Hepatocyte (in vitro differentiated cells): Measurements from ENCODE around the gene SERPINE1. TPM values are rescaled to one million over a fixed set of nuclear protein-coding genes. Genes with fewer than 3 reads are reported as not detected.

ENCODE experiments used
- DNase-seq: peaks from one replicate; pipeline ENCODE4 v3.0.0-alpha.2; 2016; ENCODE audit warnings: low spot score
- H2AFZ ChIP-seq: fragments of 200-600 bp; sonication (generic); 2 replicates; pipeline ENCODE4 v1.6.0; 2016; ENCODE audit warnings: antibody characterized with exemption, mild to moderate bottlenecking
- H3K27ac ChIP-seq: fragments of 200-600 bp; sonication (generic); 2 replicates; pipeline ENCODE4 v1.5.1; 2016; ENCODE audit warnings: mild to moderate bottlenecking
- H3K27me3 ChIP-seq: fragments of 200-600 bp; sonication (generic); 2 replicates; pipeline ENCODE4 v1.6.1; 2016
- H3K36me3 ChIP-seq: fragments of 200-600 bp; sonication (generic); replicated peaks from 2 replicates; pipeline ENCODE4 v1.5.1; 2016; ENCODE audit warnings: low read depth; ENCODE audit not compliant: insufficient read depth
- H3K4me1 ChIP-seq: fragments of 200-600 bp; sonication (generic); 2 replicates; pipeline ENCODE4 v1.5.1; 2016; ENCODE audit warnings: mild to moderate bottlenecking, moderate library complexity; ENCODE audit not compliant: insufficient read depth
- H3K4me2 ChIP-seq: fragments of 200-600 bp; sonication (generic); 2 replicates; pipeline ENCODE4 v1.6.0; 2016
- H3K4me3 ChIP-seq: fragments of 200-600 bp; sonication (generic); 2 replicates; pipeline ENCODE4 v1.5.1; 2016; ENCODE audit warnings: mild to moderate bottlenecking
- H3K79me2 ChIP-seq: fragments of 200-600 bp; sonication (generic); 2 replicates; pipeline ENCODE4 v1.6.0; 2017; ENCODE audit warnings: mild to moderate bottlenecking
- H3K9me2 ChIP-seq: fragments of 200-600 bp; sonication (generic); replicated peaks from 2 replicates; pipeline ENCODE4 v1.6.0; 2017; ENCODE audit warnings: mild to moderate bottlenecking; ENCODE audit not compliant: insufficient read depth
- H3K9me3 ChIP-seq: fragments of 200-600 bp; sonication (generic); 2 replicates; pipeline ENCODE4 v1.5.1; 2016; ENCODE audit warnings: low read depth, mild to moderate bottlenecking
- H4K20me1 ChIP-seq: fragments of 200-600 bp; sonication (generic); 2 replicates; pipeline ENCODE4 v1.6.0; 2016; ENCODE audit warnings: mild to moderate bottlenecking; ENCODE audit not compliant: insufficient read depth, poor library complexity, severe bottlenecking
- EZH2 ChIP-seq: fragments of 200-600 bp; sonication (generic); IDR thresholded peaks from 2 replicates; pipeline ENCODE4 v1.6.1; 2016; ENCODE audit warnings: antibody characterized with exemption, mild to moderate bottlenecking, borderline replicate concordance
- EZH2phosphoT487 ChIP-seq: fragments of 200-600 bp; sonication (generic); IDR thresholded peaks from one replicate; pipeline ENCODE4 v1.6.1; 2018; ENCODE audit warnings: antibody characterized with exemption, mild to moderate bottlenecking, low read depth, moderate library complexity; ENCODE audit not compliant: unreplicated experiment, severe bottlenecking
- WGBS: methylation state at CpG from one replicate; pipeline ENCODE4 v1.1.6; 2016; ENCODE audit warnings: low lambda C conversion rate; ENCODE audit errors: missing lambda C conversion rate; 5-methylcytosine and 5-hydroxymethylcytosine counted together
- polyA plus RNA-seq: library from polyadenylated mRNA; unstranded; fragments of >200 nt; fragmentation: Nextera tagmentation; extraction: Ambion mirVana; gene quantifications from 2 replicates; pipeline ENCODE4 v1.2.1, GENCODE V29; 2016
- total RNA-seq: library from RNA; depleted of rRNA; stranded (reverse); fragments of >200 nt; gene quantifications from 2 replicates; pipeline ENCODE4 v1.2.3, GENCODE V29; 2014
- TF ChIP-seq, protein P1 (sequence below): fragments of 200-600 bp; sonication (generic); IDR thresholded peaks from 2 replicates; pipeline ENCODE4 v1.5.1; 2016; ENCODE audit warnings: antibody characterized with exemption, mild to moderate bottlenecking; ENCODE audit not compliant: poor library complexity

The SERPINE1 gene
- total and polyA plus RNA-seq, 2 experiments from 2014 or later, result 98.2 to 185 TPM

DNA sequence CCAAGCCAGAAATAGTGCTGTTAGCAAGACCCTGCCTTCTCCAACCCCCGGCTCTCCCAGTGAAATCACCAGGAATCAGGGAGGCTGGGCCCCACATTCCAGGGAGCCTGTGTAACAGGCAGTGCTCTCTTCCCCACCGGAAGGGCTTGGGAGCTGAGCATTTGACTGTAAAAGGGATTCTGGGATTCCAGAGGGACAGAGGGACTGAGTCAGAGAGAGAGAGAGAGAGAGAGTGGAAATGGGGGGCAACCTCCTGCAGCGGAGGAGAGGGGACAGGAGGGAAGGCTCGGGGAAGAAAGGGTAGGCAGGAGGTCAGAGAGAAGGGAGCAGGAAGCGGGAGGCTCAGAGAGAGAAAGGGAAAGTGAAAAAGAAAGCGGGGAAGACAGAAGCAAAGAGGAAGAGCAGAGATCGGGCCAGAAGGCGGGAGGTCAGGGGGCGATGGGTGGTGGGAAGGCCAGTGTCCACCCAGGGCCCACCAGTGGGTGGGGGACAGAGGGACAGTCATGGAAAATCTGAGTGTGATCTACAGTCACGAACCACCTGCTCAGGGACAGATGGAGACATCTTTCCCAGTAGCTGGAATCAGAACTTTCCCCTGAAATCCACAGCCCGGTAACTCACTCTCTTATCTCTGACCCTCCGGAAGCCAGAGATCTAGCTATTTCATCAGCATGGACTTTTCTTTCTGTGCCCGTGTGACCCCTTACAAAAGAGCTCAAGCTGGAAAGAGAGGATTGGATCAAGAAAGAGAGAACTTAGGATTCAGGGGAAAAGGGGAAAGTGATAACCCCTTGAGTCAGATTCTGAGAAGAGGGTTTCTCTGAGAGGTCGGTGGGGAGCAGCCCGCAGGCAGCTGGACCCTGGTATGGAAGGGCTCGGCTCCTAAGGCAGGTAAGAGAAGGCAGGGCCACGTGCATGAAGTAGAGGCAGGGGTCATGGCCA is 4.6 kb upstream of the SERPINE1 start:
- Histone ChIP-seq H3K4me3 (no peak overlapping the region), H3K79me2 (no peaks in the 10 kb centered on the region), H4K20me1 (no peaks in the 10 kb centered on the region), H3K27ac (peak overlapping the region; percentile 94), H3K4me1 (peaks cover 34% of the 10 kb centered on the region), H3K9me2 (no peaks in the 10 kb centered on the region), H3K9me3 (no peaks in the 10 kb centered on the region), H3K4me2 (peak overlapping the region; percentile 68), H2AFZ (no peak overlapping the region), H3K27me3 (no peaks in the 10 kb centered on the region), H3K36me3 (no peaks in the 10 kb centered on the region)
- DNase-seq, result peak; percentile 90
- TF ChIP-seq EZH2 (no peak), EZH2phosphoT487 (no peak)
- TF ChIP-seq, protein P1, sequence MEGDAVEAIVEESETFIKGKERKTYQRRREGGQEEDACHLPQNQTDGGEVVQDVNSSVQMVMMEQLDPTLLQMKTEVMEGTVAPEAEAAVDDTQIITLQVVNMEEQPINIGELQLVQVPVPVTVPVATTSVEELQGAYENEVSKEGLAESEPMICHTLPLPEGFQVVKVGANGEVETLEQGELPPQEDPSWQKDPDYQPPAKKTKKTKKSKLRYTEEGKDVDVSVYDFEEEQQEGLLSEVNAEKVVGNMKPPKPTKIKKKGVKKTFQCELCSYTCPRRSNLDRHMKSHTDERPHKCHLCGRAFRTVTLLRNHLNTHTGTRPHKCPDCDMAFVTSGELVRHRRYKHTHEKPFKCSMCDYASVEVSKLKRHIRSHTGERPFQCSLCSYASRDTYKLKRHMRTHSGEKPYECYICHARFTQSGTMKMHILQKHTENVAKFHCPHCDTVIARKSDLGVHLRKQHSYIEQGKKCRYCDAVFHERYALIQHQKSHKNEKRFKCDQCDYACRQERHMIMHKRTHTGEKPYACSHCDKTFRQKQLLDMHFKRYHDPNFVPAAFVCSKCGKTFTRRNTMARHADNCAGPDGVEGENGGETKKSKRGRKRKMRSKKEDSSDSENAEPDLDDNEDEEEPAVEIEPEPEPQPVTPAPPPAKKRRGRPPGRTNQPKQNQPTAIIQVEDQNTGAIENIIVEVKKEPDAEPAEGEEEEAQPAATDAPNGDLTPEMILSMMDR, result no peak
- WGBS, result 31% methylated on average over 14 of the region's 17 CpGs

DNA sequence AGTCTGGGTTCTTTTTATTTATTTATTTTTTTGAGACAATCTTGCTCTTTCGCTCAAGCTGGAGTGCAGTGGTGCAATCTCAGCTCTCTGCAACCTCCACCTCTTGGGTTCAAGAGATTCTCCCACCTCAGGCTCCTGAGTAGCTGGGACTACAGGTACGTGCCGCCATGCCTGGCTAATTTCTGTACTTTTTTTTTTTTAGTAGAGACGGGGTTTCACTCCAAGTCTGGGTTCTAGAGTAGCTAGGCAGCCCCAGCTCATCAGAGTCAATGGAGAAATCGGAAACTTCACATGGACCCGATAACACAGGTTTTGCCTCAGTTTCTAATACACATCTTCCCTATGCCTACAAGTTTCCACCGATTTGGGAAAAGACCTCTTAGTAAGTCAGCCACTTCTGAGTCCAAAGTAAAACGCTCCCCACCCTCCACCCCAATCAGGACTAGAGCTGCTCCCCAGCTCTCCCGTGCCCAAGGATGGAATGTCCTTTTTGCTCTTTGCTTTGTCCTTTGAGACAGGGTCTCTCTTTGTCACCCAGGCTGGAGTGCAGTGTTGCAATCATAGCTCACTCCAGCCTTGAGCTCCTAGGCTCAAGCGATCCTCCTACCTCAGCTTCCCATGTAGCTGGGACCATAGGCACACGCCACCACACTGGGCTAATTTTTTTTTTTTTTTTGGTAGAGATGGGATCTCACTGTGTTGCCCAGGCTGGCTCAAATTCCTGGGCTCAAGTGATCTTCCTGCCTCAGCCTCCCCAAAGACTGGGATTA is 3.8 kb upstream of the SERPINE1 start:
- peaks cover 38% of the 10 kb centered on the region for H3K4me1 ChIP-seq
- H3K27me3 ChIP-seq, result no peaks in the 10 kb centered on the region
- WGBS, result 90% methylated on average over 11 of the region's 11 CpGs
- no peak for DNase-seq
- peak overlapping the region; percentile 68 for H3K4me2 ChIP-seq
- H3K27ac ChIP-seq, result peak overlapping the region; percentile 94
- no peaks in the 10 kb centered on the region for H3K9me3 ChIP-seq
- no peaks in the 10 kb centered on the region for H3K9me2 ChIP-seq
- H2AFZ ChIP-seq, result no peak overlapping the region
- TF ChIP-seq EZH2phosphoT487 (no peak), EZH2 (no peak)
- TF ChIP-seq, protein P1, result no peak
- H3K4me3 ChIP-seq, result no peak overlapping the region
- no peaks in the 10 kb centered on the region for H3K79me2 ChIP-seq
- H3K36me3 ChIP-seq, result no peaks in the 10 kb centered on the region
- H4K20me1 ChIP-seq, result no peaks in the 10 kb centered on the region

DNA sequence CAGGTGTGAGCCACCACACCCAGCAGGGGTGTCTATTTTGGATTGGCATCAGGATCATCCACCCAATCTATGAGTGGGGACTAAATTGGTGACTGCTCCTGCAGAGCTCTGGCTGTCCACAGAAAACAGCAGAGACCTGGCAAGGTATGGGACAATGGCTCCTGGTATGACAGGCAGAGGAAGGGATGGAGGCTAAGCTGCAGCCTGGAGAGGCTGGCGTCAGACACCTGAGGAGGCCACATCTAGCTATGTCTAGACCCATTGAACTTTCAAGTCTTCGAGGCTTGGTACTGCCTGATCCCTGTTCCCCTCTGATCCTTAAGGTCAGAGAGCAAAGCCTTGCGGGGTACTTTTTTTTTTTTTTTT is 3.2 kb upstream of the SERPINE1 start:
- Histone ChIP-seq H3K4me2 (no peak overlapping the region), H3K27me3 (no peaks in the 10 kb centered on the region), H3K27ac (peak overlapping the region; percentile 94), H3K9me3 (no peaks in the 10 kb centered on the region), H3K36me3 (no peaks in the 10 kb centered on the region), H2AFZ (no peak overlapping the region), H3K4me3 (no peak overlapping the region), H4K20me1 (no peaks in the 10 kb centered on the region), H3K4me1 (peaks cover 38% of the 10 kb centered on the region), H3K79me2 (no peaks in the 10 kb centered on the region), H3K9me2 (no peaks in the 10 kb centered on the region)
- 84% methylated on average over 3 of the region's 3 CpGs for WGBS
- TF ChIP-seq EZH2phosphoT487, result no peak
- TF ChIP-seq, protein P1, result no peak
- no peak for TF ChIP-seq EZH2
- no peak for DNase-seq
